NCI-H1092 treated with DMSO at 0.1 percent for 48 hours (cell line): ENCODE data around the gene TPM3.
A peak's percentile ranks its signal among the peaks of the same experiment; 100 is the strongest.
"Not testable (repeated sequence)": the region's sequence is repeated elsewhere in the genome, so short reads cannot be mapped to it uniquely, and the experiment has no call there.

Experiments used
- DNase-seq: peaks from one replicate; lab custom pipeline; 2025; lab: John Stamatoyannopoulos, UW

TPM3 gene

GRCh38 chr1:154191990-154192461, at the start of gene TPM3:
TSS of gene TPM3 (minus strand) at chr1:154192100. CDS start at chr1:154192018, 82 bp downstream.
- DNase-seq = no peak

GRCh38 chr1:154240294-154240833, 48.5 kb upstream of the TPM3 start:
- DNase-seq = no peak

GRCh38 chr1:154239491-154239890, 47.6 kb upstream of the TPM3 start:
- DNase-seq = no peak

DNA sequence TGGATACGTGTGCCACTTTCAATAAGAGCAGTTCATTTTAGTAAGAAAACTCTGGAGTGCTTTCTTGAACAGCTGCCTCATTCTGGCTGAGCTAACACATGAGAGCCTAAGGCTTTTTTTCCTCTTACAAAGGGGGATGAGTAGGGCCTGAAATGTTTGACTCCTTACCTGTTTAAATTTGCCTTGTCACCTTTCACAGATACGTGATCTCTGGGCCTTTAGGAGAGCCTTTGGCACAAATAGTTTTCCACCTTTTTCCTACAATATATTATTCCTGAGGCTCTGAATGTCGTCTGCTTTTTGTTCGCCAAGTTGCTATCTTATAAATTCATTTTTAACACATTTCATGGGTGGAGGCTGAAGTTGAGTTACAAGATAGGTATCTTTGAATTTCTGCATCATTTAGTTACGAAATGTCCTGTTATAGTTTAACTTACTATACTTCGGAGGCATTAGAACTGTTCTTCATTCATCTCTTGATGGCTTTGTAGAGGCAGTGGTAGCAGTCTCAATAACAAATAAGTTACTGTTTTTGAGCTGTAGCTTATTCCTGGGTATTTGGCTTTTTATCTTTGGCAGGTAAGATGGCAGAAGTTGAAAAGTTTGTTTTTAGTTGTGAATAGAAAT, 46.1 kb upstream of the TPM3 start:
- no peak for DNase-seq

GRCh38 chr1:154237435-154237834, 45.5 kb upstream of the TPM3 start:
- DNase-seq = no peak

- no peak for DNase-seq
Observed at GRCh38 chr1:154236855-154237254, 45.0 kb upstream of the TPM3 start.

DNA sequence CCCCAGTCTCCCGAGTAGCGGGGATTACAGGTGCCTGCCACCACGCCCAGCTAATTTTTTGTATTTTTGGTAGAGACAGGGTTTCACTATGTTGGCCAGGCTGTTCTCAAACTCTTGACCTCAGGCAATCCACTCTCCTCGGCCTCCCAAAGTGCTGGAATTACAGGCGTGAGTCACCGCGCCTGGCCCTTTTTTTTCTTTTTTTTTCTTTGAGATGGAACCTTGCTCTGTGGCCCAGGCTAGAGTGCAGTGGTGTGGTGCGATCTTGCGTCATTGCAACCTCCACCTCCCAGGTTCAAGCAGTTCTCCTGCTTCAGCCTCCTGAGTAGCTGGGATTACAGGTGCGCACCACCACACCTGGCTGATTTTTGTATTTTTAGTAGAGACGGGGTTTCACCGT, 41.2 kb upstream of the TPM3 start:
- DNase-seq = not testable (repeated sequence)

DNA sequence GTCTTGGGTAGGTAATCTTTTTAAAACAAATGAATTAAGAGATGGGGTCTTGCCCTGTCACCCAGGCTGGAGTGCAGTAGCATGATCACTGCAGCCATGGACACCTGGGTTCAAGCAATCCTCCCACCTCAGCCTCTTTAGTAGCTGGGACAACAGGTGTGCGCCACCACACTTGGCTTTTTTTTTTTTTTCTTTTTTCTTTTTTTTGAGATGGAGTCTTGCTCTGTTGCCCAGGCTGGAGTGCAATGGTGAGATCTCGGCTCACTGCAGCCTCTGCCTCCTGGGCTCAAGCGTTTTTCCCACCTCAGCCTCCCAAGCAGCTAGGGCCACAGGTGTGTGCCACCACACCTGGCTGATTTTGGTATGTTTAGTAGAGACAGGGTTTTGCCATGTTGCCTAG, 39.2 kb upstream of the TPM3 start:
- not testable (repeated sequence) for DNase-seq

DNA sequence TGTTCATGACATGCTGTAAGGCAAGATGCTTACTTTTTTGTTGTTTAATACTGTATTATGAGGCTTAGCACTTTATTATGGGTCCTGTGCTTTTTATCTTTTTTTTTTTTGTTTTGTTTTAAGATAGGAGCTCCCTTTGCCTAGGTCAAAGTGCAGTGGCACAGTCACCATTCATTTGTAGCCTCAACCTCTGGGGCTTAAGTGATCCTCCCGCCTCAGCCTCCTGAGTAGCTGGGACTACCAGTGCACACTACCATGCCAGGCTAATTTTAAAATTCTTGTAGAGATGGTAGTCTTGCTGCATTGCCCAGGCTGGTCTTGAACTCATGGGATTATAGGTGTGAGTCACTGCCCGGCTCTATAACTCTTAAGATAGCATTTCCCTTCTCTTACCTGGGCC, 33.5 kb upstream of the TPM3 start:
- DNase-seq = no peak

GRCh38 chr1:154223621-154224020, 31.7 kb upstream of the TPM3 start:
- DNase-seq = no peak

GRCh38 chr1:154222918-154223317, 31.0 kb upstream of the TPM3 start:
- DNase-seq = no peak

DNA sequence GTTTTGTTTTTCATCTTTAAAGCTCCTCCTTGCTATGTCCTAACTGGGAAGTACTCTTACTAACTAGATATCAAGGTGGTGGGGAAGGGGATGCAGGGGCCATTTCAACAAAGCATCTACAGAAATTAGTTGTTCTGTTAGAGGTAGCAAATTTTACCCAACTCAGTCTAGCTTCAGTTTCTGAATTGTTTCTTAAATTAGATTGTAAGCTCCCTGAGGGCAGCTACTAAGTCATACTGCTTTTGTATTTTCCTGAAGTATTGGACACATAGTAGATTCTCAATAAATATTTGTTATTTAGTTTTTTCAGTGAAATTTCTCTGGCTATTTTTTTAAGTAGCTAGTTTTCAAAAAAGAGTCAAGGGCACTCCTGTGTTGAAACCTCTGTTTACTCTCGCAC, 30.6 kb upstream of the TPM3 start:
- no peak for DNase-seq

DNA sequence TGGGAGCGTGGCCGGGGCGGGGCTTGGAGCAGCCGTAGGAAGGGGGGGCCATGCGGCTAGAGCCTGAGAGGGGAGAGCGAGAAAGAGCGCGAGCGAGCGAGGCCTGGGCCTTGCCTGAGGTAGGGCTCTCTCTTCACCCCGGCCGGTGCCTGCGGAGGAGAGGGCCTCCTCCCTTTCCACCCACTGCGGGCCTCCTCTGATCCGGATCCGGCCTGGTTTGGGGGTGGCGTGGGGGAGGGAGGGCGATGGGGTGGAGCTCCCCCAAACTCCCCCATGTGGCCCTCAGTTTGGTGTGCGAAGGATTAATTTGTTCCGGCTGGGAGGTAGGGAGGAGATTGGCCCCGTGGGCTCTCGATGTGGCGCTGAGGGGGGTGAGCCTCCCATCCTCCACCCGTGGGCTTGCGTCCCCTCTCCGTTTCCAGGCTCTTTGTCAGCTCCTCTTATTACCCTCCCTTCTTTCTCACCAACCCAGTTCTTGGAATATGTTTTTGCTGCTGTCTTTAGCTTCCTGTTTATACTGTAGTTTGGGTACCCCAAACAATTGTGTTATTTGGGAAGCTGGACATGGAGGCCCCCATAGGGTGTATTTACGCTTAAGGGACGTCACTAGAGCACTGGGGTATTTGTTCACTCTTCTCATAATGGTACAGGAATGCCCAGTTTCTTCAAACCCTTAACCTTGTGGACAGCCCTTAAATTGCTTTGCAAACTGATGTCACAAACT, 29.5 kb upstream of the TPM3 start:
- peak; percentile 50 for DNase-seq

GRCh38 chr1:154220970-154221277, 29.0 kb upstream of the TPM3 start:
- DNase-seq = no peak

DNA sequence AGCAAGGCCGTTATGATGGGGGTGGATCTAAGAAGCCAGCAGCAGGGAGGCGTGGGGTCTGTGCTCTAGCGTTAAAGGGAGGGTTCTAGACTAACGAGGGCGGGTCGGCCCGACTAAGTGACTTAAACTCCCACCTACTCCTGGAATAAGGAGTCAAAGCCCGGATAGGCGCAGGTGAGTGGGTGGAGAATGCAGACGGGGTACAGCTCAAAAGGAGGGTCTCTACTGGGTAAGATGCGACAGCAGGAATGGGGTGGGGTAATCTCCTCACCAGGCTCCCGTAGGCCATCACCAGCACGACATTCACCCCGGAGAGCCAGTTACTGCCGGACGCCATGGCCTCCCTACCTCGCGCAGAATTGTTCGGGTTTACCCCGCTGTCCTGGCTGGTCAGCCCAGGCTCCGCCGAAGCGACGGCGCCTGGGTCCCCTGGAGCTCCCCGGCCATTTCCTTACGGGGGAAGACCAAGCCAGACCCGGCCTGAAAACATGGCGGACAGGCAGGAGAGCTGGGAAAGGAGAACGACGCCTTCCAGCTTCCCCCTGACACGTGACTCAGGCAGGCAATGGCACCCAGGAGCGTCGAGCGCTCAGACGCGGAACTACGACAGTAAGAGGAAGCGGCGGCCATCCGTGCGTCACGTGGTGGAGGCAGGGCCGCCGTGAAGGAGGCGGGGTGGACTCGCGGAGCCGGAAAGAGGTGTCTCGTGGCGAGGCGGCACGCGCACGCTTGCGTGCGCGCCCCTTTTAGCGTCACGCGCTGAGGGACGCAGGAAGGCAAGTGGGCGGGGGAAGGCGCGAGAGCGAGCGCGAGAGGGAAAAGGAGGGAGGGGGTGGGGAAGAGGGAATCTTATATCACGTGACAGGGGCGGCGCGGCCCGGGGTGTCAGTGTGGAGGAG, 28.4 kb upstream of the TPM3 start, which contains the start of gene UBAP2L:
TSS of gene UBAP2L (plus strand) at position 885 of the 899 bp plus-strand sequence. CDS start 4,169 bp downstream, outside the sequence.
- peak; percentile 100 for DNase-seq

GRCh38 chr1:154219541-154219940, 27.6 kb upstream of the TPM3 start:
- peak; percentile 22 for DNase-seq

DNA sequence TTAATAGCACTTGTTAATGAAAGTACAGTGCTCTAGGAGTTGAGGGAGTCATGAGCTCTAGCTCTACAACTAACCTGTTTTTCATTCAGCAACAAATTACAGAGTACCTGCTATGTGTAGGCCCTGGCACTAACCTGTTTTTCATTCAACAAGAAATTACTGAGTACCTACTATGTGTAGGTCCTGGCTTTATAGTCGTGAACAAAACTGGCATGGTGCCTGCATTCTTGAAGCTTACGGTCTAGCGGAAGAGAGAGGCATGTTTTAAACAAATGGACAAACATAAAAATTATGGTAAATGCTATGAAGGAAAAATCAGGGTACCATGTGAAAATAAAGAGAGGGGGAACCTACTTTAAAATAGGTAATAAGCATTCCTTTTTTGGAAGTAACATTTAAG, 26.6 kb upstream of the TPM3 start:
- no peak for DNase-seq

- DNase-seq = no peak
Observed at GRCh38 chr1:154213274-154213673, 21.4 kb upstream of the TPM3 start.

GRCh38 chr1:154212083-154212482, 20.2 kb upstream of the TPM3 start:
- DNase-seq = no peak

DNA sequence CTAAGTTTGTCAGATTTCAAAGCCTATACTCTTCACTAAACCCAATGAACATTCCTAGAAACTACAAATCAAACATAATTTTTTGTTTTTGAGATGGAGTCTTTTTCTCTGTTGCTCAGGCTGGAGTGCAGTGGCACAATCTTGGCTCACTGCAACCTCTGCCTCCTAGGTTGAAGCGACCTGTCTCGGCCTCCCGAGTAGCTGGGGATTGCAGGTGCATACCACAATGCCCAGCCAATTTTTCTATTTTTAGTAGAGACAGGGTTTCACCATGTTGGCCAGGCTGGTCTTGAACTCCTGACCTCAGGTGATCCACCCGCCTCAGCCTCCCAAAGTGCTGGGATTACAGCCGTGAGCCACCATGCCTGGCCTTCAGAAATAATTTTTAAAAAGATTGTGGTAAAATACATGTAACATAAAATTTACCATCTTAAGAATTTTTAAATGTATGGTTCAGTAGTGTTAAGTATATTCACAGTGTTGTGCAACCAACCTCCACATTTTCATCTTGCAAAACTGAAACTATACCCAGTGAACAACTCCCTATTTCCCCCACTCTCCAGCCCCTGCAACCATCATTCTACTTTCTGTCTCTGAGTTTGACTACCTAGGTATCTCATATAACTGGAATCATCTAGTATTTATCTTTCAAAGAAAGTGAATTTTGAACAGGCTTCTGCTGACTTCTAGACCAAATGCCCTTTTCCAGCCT, 16.9 kb upstream of the TPM3 start:
- no peak for DNase-seq

DNA sequence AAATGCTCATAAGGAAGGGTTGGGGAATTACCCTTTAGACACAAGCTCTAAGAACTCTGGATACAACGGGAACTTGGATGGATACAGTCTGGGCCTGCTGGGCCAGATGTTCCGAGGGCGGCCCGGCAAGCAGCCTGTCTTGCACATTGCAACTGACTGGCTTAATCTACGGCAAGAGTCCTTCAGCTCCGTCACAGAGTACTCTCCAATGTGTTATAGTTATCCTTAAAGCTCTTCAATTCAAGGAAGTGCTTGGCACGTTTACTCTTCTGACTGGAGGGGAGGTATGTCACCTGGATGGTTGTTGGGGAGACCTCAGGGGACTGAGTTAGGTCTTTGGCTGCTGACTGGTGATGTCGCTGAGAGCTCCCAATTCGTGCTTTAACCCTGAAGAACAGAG, 15.4 kb upstream of the TPM3 start:
- DNase-seq = no peak

DNA sequence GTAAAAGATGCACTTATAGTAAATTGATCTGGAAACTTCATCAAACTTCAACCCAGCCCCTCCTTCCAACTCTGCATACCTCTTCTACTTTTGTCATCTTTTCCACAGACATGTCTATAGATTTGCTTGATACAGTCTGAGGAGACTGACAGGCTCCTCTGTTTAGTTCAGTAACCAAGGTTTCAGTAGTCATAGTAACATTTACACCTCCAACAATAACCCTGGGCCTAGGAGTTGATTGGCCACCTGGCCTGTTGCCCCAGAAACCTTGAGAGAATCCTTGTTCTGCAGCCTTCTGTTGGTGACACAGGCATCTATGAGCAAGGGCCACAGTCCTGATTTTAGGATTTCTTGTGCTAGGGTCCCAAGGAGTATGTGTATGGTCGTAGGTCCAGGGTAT, 14.3 kb upstream of the TPM3 start, which contains the start of gene CFAP141:
TSS of gene CFAP141 (minus strand) at position 138 of the 400 bp plus-strand sequence. CDS start at position 112, 26 bp downstream.
- DNase-seq = no peak
